HEK293 (cell line): ENCODE data around the gene TSPAN9.

Experiments used
- CTCF ChIA-PET: fragments of 350-600 bp; formaldehyde crosslinking; extraction: SDS; loops from one replicate; lab custom pipeline; 2021; ENCODE audit warnings: antibody characterized with exemption; lab: Yijun Ruan, JAX
- POLR2A ChIA-PET: fragments of 300-600 bp; formaldehyde crosslinking; extraction: SDS; loops from one replicate; lab custom pipeline; 2020; ENCODE audit warnings: antibody characterized with exemption, inconsistent platforms; lab: Yijun Ruan, JAX
- H3K27ac ChIP-seq: fragments of 200-500 bp; sonication (Bioruptor generic); 2 replicates; pipeline ENCODE4 v1.5.1; 2014; ENCODE audit warnings: low read depth, low read length, control low read depth, inconsistent platforms; ENCODE audit errors: extremely low read depth
- H3K36me3 ChIP-seq, 2 experiments: fragments of 200-500 bp in 1 of 2; sonication (Bioruptor generic) in 1 of 2; 1 replicate in 1 of 2; 2 replicates in 1 of 2; pipeline ENCODE4 v1.5.1; 2014 to 2017; ENCODE audit warnings: inconsistent platforms in 2 of 2, low read length in 2 of 2; ENCODE audit not compliant: control insufficient read depth in 2 of 2, insufficient read depth in 1 of 2
- H3K4me1 ChIP-seq: fragments of 200-500 bp; sonication (Bioruptor generic); 2 replicates; pipeline ENCODE4 v1.5.1; 2014; ENCODE audit warnings: mild to moderate bottlenecking, low read length, inconsistent platforms; ENCODE audit not compliant: control insufficient read depth, insufficient read depth
- H3K4me3 ChIP-seq: 2 replicates; pipeline ENCODE4 v1.5.1; 2011; ENCODE audit warnings: low read depth, mild to moderate bottlenecking, control low read depth, low read length, moderate library complexity
- H3K9me3 ChIP-seq: fragments of 200-500 bp; sonication (Bioruptor generic); 2 replicates; pipeline ENCODE4 v1.5.1; 2014; ENCODE audit warnings: low read depth, low read length, inconsistent platforms; ENCODE audit not compliant: control insufficient read depth, insufficient read depth
- IKZF3 ChIP-seq: fragments of 450-650 bp; IDR thresholded peaks from 2 replicates; pipeline ENCODE4 v1.5.0; 2018; ENCODE audit warnings: missing biosample characterization, mild to moderate bottlenecking, missing genetic modification characterization, moderate library complexity
- KLF10 ChIP-seq: fragments of 450-650 bp; IDR thresholded peaks from 2 replicates; pipeline ENCODE4 v1.5.1; 2018; ENCODE audit warnings: missing biosample characterization, mild to moderate bottlenecking, missing genetic modification characterization
- MEIS1 ChIP-seq: sonication (generic); formaldehyde crosslinking; IDR thresholded peaks from 2 replicates; pipeline ENCODE4 v1.8.1; 2022; ENCODE audit warnings: missing genetic modification reagents, mild to moderate bottlenecking, borderline replicate concordance
- MYNN ChIP-seq: fragments of 450-650 bp; formaldehyde crosslinking; IDR thresholded peaks from 2 replicates; pipeline ENCODE4 v1.5.1; 2016; ENCODE audit warnings: missing biosample characterization, missing genetic modification characterization, borderline replicate concordance
- OSR2 ChIP-seq: fragments of 450-650 bp; formaldehyde crosslinking; IDR thresholded peaks from 2 replicates; pipeline ENCODE4 v1.5.1; 2016; ENCODE audit warnings: missing biosample characterization, missing genetic modification characterization
- OVOL3 ChIP-seq: fragments of 450-650 bp; formaldehyde crosslinking; IDR thresholded peaks from 2 replicates; pipeline ENCODE4 v1.5.1; 2016; ENCODE audit warnings: missing biosample characterization, missing genetic modification characterization
- PRDM1 ChIP-seq: fragments of 450-650 bp; formaldehyde crosslinking; IDR thresholded peaks from 2 replicates; pipeline ENCODE4; 2016; ENCODE audit warnings: missing biosample characterization, missing genetic modification characterization
- SP2 ChIP-seq: fragments of 450-650 bp; formaldehyde crosslinking; IDR thresholded peaks from 2 replicates; pipeline ENCODE4 v1.5.1; 2016; ENCODE audit warnings: missing biosample characterization, missing genetic modification characterization
- TCF7L2 ChIP-seq: IDR thresholded peaks from 2 replicates; pipeline ENCODE4 v1.6.1; 2011; ENCODE audit warnings: low read depth, mild to moderate bottlenecking, inconsistent platforms, low read length, moderate library complexity, borderline replicate concordance
- ZBTB44 ChIP-seq: fragments of 450-650 bp; IDR thresholded peaks from 2 replicates; pipeline ENCODE4 v1.5.1; 2018; ENCODE audit warnings: missing biosample characterization, mild to moderate bottlenecking, missing genetic modification characterization
- ZBTB48 ChIP-seq: fragments of 450-650 bp; formaldehyde crosslinking; IDR thresholded peaks from 2 replicates; pipeline ENCODE4 v1.5.1; 2016; ENCODE audit warnings: missing biosample characterization, missing genetic modification characterization
- ZIC2 ChIP-seq: fragments of 450-650 bp; formaldehyde crosslinking; IDR thresholded peaks from 2 replicates; pipeline ENCODE4 v1.5.1; 2016; ENCODE audit warnings: missing biosample characterization, missing genetic modification characterization
- ZNF112 ChIP-seq: fragments of 450-650 bp; formaldehyde crosslinking; IDR thresholded peaks from 2 replicates; pipeline ENCODE4 v1.5.0; 2017; ENCODE audit warnings: missing biosample characterization, missing genetic modification characterization
- ZNF121 ChIP-seq: fragments of 450-650 bp; formaldehyde crosslinking; IDR thresholded peaks from 2 replicates; pipeline ENCODE4 v1.5.1; 2016; ENCODE audit warnings: missing biosample characterization, missing genetic modification characterization
- ZNF140 ChIP-seq: fragments of 450-650 bp; formaldehyde crosslinking; IDR thresholded peaks from 2 replicates; pipeline ENCODE4 v1.5.1; 2016; ENCODE audit warnings: missing biosample characterization, missing genetic modification characterization
- ZNF16 ChIP-seq: fragments of 450-650 bp; formaldehyde crosslinking; IDR thresholded peaks from 2 replicates; pipeline ENCODE4 v1.5.1; 2016; ENCODE audit warnings: low read depth, missing biosample characterization, missing genetic modification characterization
- ZNF2 ChIP-seq: fragments of 450-650 bp; formaldehyde crosslinking; IDR thresholded peaks from 2 replicates; pipeline ENCODE4 v1.5.1; 2016; ENCODE audit warnings: missing biosample characterization, missing genetic modification characterization
- ZNF202 ChIP-seq: fragments of 450-650 bp; formaldehyde crosslinking; IDR thresholded peaks from 2 replicates; pipeline ENCODE4 v1.5.1; 2016; ENCODE audit warnings: missing biosample characterization, missing genetic modification characterization, borderline replicate concordance
- ZNF214 ChIP-seq: fragments of 450-650 bp; formaldehyde crosslinking; IDR thresholded peaks from 2 replicates; pipeline ENCODE4 v1.5.1; 2017; ENCODE audit warnings: missing biosample characterization, mild to moderate bottlenecking, missing genetic modification characterization, borderline replicate concordance
- ZNF341 ChIP-seq: fragments of 450-650 bp; formaldehyde crosslinking; IDR thresholded peaks from 2 replicates; pipeline ENCODE4; 2016; ENCODE audit warnings: low read depth, missing biosample characterization, missing genetic modification characterization
- ZNF350 ChIP-seq: fragments of 450-650 bp; formaldehyde crosslinking; IDR thresholded peaks from 2 replicates; pipeline ENCODE4 v1.5.0; 2017; ENCODE audit warnings: missing biosample characterization, mild to moderate bottlenecking, missing genetic modification characterization
- ZNF529 ChIP-seq: fragments of 450-650 bp; formaldehyde crosslinking; IDR thresholded peaks from 2 replicates; pipeline ENCODE4 v1.5.1; 2017; ENCODE audit warnings: missing genetic modification characterization, missing biosample characterization; ENCODE audit not compliant: insufficient replicate concordance
- ZNF544 ChIP-seq: fragments of 450-650 bp; formaldehyde crosslinking; IDR thresholded peaks from 2 replicates; pipeline ENCODE4 v1.5.0; 2017; ENCODE audit warnings: missing biosample characterization, missing genetic modification characterization
- ZNF596 ChIP-seq: fragments of 450-650 bp; IDR thresholded peaks from 2 replicates; pipeline ENCODE4 v1.5.0; 2018; ENCODE audit warnings: missing biosample characterization, mild to moderate bottlenecking, missing genetic modification characterization, moderate library complexity
- ZNF624 ChIP-seq: fragments of 450-650 bp; formaldehyde crosslinking; IDR thresholded peaks from 2 replicates; pipeline ENCODE4 v1.5.1; 2017; ENCODE audit warnings: missing biosample characterization, missing genetic modification characterization
- ZNF626 ChIP-seq: fragments of 450-650 bp; sonication (Bioruptor Pico); formaldehyde crosslinking; IDR thresholded peaks from 2 replicates; pipeline ENCODE4 v1.5.1; 2018; ENCODE audit warnings: missing biosample characterization, missing genetic modification characterization, inconsistent platforms
- ZNF629 ChIP-seq: fragments of 450-650 bp; formaldehyde crosslinking; IDR thresholded peaks from 2 replicates; pipeline ENCODE4 v1.5.1; 2017; ENCODE audit warnings: missing biosample characterization, missing genetic modification characterization
- TF ChIP-seq, protein P1 (sequence below): fragments of 450-650 bp; formaldehyde crosslinking; IDR thresholded peaks from 2 replicates; pipeline ENCODE4 v1.5.1; 2016; ENCODE audit warnings: missing biosample characterization, missing genetic modification characterization, borderline replicate concordance
- TF ChIP-seq, protein P2 (sequence below): fragments of 450-650 bp; formaldehyde crosslinking; IDR thresholded peaks from 2 replicates; pipeline ENCODE4 v1.5.1; 2016; ENCODE audit warnings: missing biosample characterization, missing genetic modification characterization, low read depth
- TF ChIP-seq, protein P3 (sequence below): fragments of 450-650 bp; formaldehyde crosslinking; IDR thresholded peaks from 2 replicates; pipeline ENCODE4 v1.5.1; 2016; ENCODE audit warnings: missing biosample characterization, missing genetic modification characterization

Gene TSPAN9

DNA sequence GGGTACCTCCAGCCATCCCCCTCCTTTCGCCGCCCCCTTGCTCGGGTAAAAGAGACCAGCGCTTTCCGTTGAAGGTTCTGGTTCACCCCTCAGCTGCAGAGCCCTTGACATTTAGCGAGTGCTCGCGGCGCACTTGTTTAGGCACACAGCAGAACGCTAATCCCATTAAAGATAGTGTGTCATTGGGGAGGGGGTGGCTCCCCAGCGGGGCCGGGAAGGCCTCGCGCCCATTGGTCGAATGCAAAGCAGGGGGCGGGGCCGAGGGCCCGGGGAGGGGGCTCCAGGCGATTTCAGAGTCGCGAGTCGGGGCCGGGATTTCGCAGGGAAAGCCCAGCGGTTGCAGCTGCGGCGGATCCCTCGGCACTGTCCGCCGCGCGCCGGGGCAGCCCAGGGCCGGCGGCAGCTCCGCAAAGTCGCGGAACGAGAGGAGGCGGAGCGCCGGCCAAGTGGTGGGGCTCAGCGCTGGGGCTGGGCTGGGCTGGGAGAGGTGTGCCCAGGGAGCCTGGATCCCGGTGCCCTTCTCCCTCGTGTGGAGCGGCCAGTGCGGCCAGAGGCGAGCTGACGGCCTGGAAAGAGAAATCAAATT is 122.9 kb downstream of the TSPAN9 start:
- H3K4me1 ChIP-seq: no peaks in the 10 kb centered on the region; the same call in 1 of the 2 replicates
- peak overlapping the region; percentile 43 for H3K4me3 ChIP-seq
- H3K27ac ChIP-seq: no peak overlapping the region
- ChIA-PET POLR2A (no interaction called here), CTCF (interaction anchor here (1.2 to 1.4 kb wide), 3 partner anchors 14 to 100 kb away, joined by 3 to 5 read pairs (median 3); no protein-coding TSS in a partner anchor)
- H3K9me3 ChIP-seq: no peaks in the 10 kb centered on the region
- no peaks in the 10 kb centered on the region for H3K36me3 ChIP-seq
- 0 out of 2 replicates have a peak, but pooled peaks have one; percentile 5 for TF ChIP-seq ZNF2 (tag by site-specific recombination)
- TF ChIP-seq ZNF121 (tag by site-specific recombination): no peak
- no peak for TF ChIP-seq TCF7L2
- no peak for TF ChIP-seq ZNF202 (tag by site-specific recombination)
- TF ChIP-seq ZBTB44: no peak
- no peak for TF ChIP-seq ZNF214 (tag by site-specific recombination)
- peak; percentile 52 for TF ChIP-seq IKZF3 (tag by site-specific recombination)
- no peak for TF ChIP-seq ZNF596 (tag by site-specific recombination)
- TF ChIP-seq ZNF529 (tag by site-specific recombination): no peak
- TF ChIP-seq, protein P1, sequence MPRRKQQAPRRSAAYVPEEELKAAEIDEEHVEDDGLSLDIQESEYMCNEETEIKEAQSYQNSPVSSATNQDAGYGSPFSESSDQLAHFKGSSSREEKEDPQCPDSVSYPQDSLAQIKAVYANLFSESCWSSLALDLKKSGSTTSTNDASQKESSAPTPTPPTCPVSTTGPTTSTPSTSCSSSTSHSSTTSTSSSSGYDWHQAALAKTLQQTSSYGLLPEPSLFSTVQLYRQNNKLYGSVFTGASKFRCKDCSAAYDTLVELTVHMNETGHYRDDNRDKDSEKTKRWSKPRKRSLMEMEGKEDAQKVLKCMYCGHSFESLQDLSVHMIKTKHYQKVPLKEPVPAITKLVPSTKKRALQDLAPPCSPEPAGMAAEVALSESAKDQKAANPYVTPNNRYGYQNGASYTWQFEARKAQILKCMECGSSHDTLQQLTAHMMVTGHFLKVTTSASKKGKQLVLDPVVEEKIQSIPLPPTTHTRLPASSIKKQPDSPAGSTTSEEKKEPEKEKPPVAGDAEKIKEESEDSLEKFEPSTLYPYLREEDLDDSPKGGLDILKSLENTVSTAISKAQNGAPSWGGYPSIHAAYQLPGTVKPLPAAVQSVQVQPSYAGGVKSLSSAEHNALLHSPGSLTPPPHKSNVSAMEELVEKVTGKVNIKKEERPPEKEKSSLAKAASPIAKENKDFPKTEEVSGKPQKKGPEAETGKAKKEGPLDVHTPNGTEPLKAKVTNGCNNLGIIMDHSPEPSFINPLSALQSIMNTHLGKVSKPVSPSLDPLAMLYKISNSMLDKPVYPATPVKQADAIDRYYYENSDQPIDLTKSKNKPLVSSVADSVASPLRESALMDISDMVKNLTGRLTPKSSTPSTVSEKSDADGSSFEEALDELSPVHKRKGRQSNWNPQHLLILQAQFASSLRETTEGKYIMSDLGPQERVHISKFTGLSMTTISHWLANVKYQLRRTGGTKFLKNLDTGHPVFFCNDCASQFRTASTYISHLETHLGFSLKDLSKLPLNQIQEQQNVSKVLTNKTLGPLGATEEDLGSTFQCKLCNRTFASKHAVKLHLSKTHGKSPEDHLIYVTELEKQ (tag by site-specific recombination): no peak
- TF ChIP-seq, protein P2, sequence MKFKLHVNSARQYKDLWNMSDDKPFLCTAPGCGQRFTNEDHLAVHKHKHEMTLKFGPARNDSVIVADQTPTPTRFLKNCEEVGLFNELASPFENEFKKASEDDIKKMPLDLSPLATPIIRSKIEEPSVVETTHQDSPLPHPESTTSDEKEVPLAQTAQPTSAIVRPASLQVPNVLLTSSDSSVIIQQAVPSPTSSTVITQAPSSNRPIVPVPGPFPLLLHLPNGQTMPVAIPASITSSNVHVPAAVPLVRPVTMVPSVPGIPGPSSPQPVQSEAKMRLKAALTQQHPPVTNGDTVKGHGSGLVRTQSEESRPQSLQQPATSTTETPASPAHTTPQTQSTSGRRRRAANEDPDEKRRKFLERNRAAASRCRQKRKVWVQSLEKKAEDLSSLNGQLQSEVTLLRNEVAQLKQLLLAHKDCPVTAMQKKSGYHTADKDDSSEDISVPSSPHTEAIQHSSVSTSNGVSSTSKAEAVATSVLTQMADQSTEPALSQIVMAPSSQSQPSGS: no peak
- no peak for TF ChIP-seq ZNF629
- TF ChIP-seq OVOL3 (tag by site-specific recombination): no peak
- TF ChIP-seq ZNF16 (tag by site-specific recombination): no peak
- TF ChIP-seq ZNF341: peak; percentile 40
- peak; percentile 66 for TF ChIP-seq SP2
- TF ChIP-seq OSR2: no peak
- no peak for TF ChIP-seq ZNF350 (tag by site-specific recombination)
- no peak for TF ChIP-seq ZNF140 (tag by site-specific recombination)
- 0 out of 2 replicates have a peak, but pooled peaks have one; percentile 4 for TF ChIP-seq KLF10 (tag by site-specific recombination)
- no peak for TF ChIP-seq MYNN (tag by site-specific recombination)
- no peak for TF ChIP-seq ZNF112 (tag by site-specific recombination)
- TF ChIP-seq ZIC2 (tag by site-specific recombination): no peak; the same call in 1 of the 2 replicates
- TF ChIP-seq ZBTB48 (tag by site-specific recombination): no peak
- TF ChIP-seq, protein P3, sequence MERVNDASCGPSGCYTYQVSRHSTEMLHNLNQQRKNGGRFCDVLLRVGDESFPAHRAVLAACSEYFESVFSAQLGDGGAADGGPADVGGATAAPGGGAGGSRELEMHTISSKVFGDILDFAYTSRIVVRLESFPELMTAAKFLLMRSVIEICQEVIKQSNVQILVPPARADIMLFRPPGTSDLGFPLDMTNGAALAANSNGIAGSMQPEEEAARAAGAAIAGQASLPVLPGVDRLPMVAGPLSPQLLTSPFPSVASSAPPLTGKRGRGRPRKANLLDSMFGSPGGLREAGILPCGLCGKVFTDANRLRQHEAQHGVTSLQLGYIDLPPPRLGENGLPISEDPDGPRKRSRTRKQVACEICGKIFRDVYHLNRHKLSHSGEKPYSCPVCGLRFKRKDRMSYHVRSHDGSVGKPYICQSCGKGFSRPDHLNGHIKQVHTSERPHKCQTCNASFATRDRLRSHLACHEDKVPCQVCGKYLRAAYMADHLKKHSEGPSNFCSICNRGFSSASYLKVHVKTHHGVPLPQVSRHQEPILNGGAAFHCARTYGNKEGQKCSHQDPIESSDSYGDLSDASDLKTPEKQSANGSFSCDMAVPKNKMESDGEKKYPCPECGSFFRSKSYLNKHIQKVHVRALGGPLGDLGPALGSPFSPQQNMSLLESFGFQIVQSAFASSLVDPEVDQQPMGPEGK (tag by site-specific recombination): peak; percentile 93
- no peak for TF ChIP-seq ZNF624 (tag by site-specific recombination)
- no peak for TF ChIP-seq MEIS1
- no peak for TF ChIP-seq ZNF626 (tag by site-specific recombination)
- TF ChIP-seq PRDM1 (tag by site-specific recombination): no peak
- no peak for TF ChIP-seq ZNF544 (tag by site-specific recombination)
